Activated naive CD8-positive, alpha-beta T cell treated with anti-CD3 and anti-CD28 coated beads for 36 hours (primary cell): ENCODE results near the gene FUZ. TPM values are rescaled to one million over a fixed set of nuclear protein-coding genes. Genes with fewer than 3 reads are reported as not detected.
A peak's percentile ranks its signal among the peaks of the same experiment; 100 is the strongest.
"Not testable (repeated sequence)": the region's sequence is repeated elsewhere in the genome, so short reads cannot be mapped to it uniquely, and the experiment has no call there.

ENCODE experiments used
- DNase-seq: peaks from one replicate; pipeline ENCODE4 v3.0.0; 2021
- H3K27ac Mint-ChIP-seq: one replicate; pipeline ENCODE4 v1.8.0; 2022; ENCODE audit warnings: mild to moderate bottlenecking, moderate library complexity, mixed read lengths
- H3K27me3 Mint-ChIP-seq: one replicate; pipeline ENCODE4 v1.8.0; 2022; ENCODE audit warnings: mild to moderate bottlenecking, mixed read lengths
- H3K36me3 Mint-ChIP-seq: one replicate; pipeline ENCODE4 v1.8.0; 2021; ENCODE audit warnings: mild to moderate bottlenecking, mixed read lengths
- H3K4me1 Mint-ChIP-seq: one replicate; pipeline ENCODE4 v1.8.0; 2021; ENCODE audit warnings: mixed read lengths
- H3K4me3 Mint-ChIP-seq: one replicate; pipeline ENCODE4 v1.8.0; 2022; ENCODE audit warnings: mild to moderate bottlenecking, moderate library complexity, mixed read lengths
- H3K9me3 Mint-ChIP-seq: one replicate; pipeline ENCODE4 v1.8.0; 2022; ENCODE audit warnings: mixed read lengths
- total RNA-seq, 2 experiments: library from RNA; stranded (reverse); gene quantifications; one replicate each; pipeline ENCODE4 v1.2.3, GENCODE V29; 2021

FUZ gene
- total RNA-seq, 2 experiments from 2014 or later, result 28.7 to 30.9 TPM

- Mint-ChIP-seq H3K9me3 (no peaks in the 10 kb centered on the region), H3K36me3 (peaks cover 5% of the 10 kb centered on the region), H3K4me1 (no peaks in the 10 kb centered on the region), H3K4me3 (no peak overlapping the region), H3K27ac (no peak overlapping the region), H3K27me3 (no peaks in the 10 kb centered on the region)
- no peak for DNase-seq
Observed at GRCh38 chr19:49829200-49829599, 16.1 kb upstream of the FUZ start.

- H3K27me3 Mint-ChIP-seq, result no peaks in the 10 kb centered on the region
- H3K4me3 Mint-ChIP-seq, result no peak overlapping the region
- H3K36me3 Mint-ChIP-seq, result no peaks in the 10 kb centered on the region
- no peak overlapping the region for H3K27ac Mint-ChIP-seq
- no peak for DNase-seq
- H3K9me3 Mint-ChIP-seq, result no peaks in the 10 kb centered on the region
- no peaks in the 10 kb centered on the region for H3K4me1 Mint-ChIP-seq
Observed at GRCh38 chr19:49827034-49827433, 13.9 kb upstream of the FUZ start.

GRCh38 chr19:49824662-49825061, 11.6 kb upstream of the FUZ start:
- no peak for DNase-seq
- peaks cover 6% of the 10 kb centered on the region for H3K4me1 Mint-ChIP-seq
- no peak overlapping the region for H3K27ac Mint-ChIP-seq
- H3K9me3 Mint-ChIP-seq, result no peaks in the 10 kb centered on the region
- H3K4me3 Mint-ChIP-seq, result no peak overlapping the region
- no peaks in the 10 kb centered on the region for H3K27me3 Mint-ChIP-seq
- no peaks in the 10 kb centered on the region for H3K36me3 Mint-ChIP-seq

GRCh38 chr19:49823472-49823871, 10.4 kb upstream of the FUZ start:
- Mint-ChIP-seq H3K9me3 (no peaks in the 10 kb centered on the region), H3K4me3 (no peak overlapping the region), H3K27ac (no peak overlapping the region), H3K27me3 (no peaks in the 10 kb centered on the region), H3K36me3 (no peaks in the 10 kb centered on the region), H3K4me1 (peaks cover 16% of the 10 kb centered on the region)
- DNase-seq, result no peak

- H3K4me3 Mint-ChIP-seq, result no peak overlapping the region
- no peaks in the 10 kb centered on the region for H3K27me3 Mint-ChIP-seq
- H3K4me1 Mint-ChIP-seq, result peaks cover 21% of the 10 kb centered on the region
- no peaks in the 10 kb centered on the region for H3K36me3 Mint-ChIP-seq
- DNase-seq, result no peak
- no peak overlapping the region for H3K27ac Mint-ChIP-seq
- H3K9me3 Mint-ChIP-seq, result no peaks in the 10 kb centered on the region
Observed at GRCh38 chr19:49820125-49820524, 7.0 kb upstream of the FUZ start.

- Mint-ChIP-seq H3K4me3 (peak overlapping the region; percentile 94), H3K4me1 (peaks cover 21% of the 10 kb centered on the region), H3K27ac (peak overlapping the region; percentile 97)
- not testable (repeated sequence) for H3K36me3 Mint-ChIP-seq, H3K9me3 Mint-ChIP-seq, H3K27me3 Mint-ChIP-seq, DNase-seq
Observed at GRCh38 chr19:49819452-49820115, 6.5 kb upstream of the FUZ start.

GRCh38 chr19:49818649-49819370, 5.7 kb upstream of the FUZ start:
- Mint-ChIP-seq H3K27ac (peak overlapping the region; percentile 97), H3K36me3 (no peaks in the 10 kb centered on the region), H3K27me3 (no peaks in the 10 kb centered on the region), H3K4me3 (peak overlapping the region; percentile 94), H3K9me3 (no peaks in the 10 kb centered on the region), H3K4me1 (peaks cover 21% of the 10 kb centered on the region)
- DNase-seq, result no peak

- Mint-ChIP-seq H3K27me3 (no peaks in the 10 kb centered on the region), H3K4me1 (peaks cover 21% of the 10 kb centered on the region), H3K36me3 (no peaks in the 10 kb centered on the region), H3K27ac (peak within 1 kb of the TSS; percentile 97), H3K4me3 (peak within 1 kb of the TSS; percentile 94), H3K9me3 (no peaks in the 10 kb centered on the region)
- DNase-seq, result peak; percentile 89
Observed at GRCh38 chr19:49817964-49818648, 5.0 kb upstream of the FUZ start, which contains the start of gene MED25. Gene MED25 (plus strand): TSS chr19:49818289. CDS start chr19:49818342, 53 bp downstream.

GRCh38 chr19:49816590-49816989, 3.5 kb upstream of the FUZ start:
- no peak for DNase-seq
- Mint-ChIP-seq H3K9me3 (no peaks in the 10 kb centered on the region), H3K36me3 (no peaks in the 10 kb centered on the region), H3K27me3 (no peaks in the 10 kb centered on the region), H3K4me1 (peaks cover 30% of the 10 kb centered on the region), H3K4me3 (no peak overlapping the region), H3K27ac (no peak overlapping the region)

GRCh38 chr19:49814010-49814409, 918 bp upstream of the FUZ start:
- peaks cover 4% of the 10 kb centered on the region for H3K36me3 Mint-ChIP-seq
- DNase-seq, result no peak
- no peaks in the 10 kb centered on the region for H3K27me3 Mint-ChIP-seq
- peaks cover 23% of the 10 kb centered on the region for H3K4me1 Mint-ChIP-seq
- no peak overlapping the region for H3K27ac Mint-ChIP-seq
- H3K9me3 Mint-ChIP-seq, result no peaks in the 10 kb centered on the region
- peak overlapping the region; percentile 55 for H3K4me3 Mint-ChIP-seq

GRCh38 chr19:49812452-49812996, 568 bp downstream of the FUZ start:
- Mint-ChIP-seq H3K36me3 (peaks cover 4% of the 10 kb centered on the region), H3K9me3 (no peaks in the 10 kb centered on the region), H3K27ac (peak overlapping the region; percentile 93), H3K27me3 (no peaks in the 10 kb centered on the region), H3K4me1 (peaks cover 19% of the 10 kb centered on the region), H3K4me3 (peak overlapping the region; percentile 90)
- no peak for DNase-seq

GRCh38 chr19:49811328-49811727, 1.8 kb downstream of the FUZ start:
- Mint-ChIP-seq H3K27me3 (no peaks in the 10 kb centered on the region), H3K36me3 (peaks cover 5% of the 10 kb centered on the region), H3K9me3 (no peaks in the 10 kb centered on the region), H3K27ac (no peak overlapping the region), H3K4me1 (peaks cover 19% of the 10 kb centered on the region), H3K4me3 (no peak overlapping the region)
- DNase-seq, result no peak

- DNase-seq, result no peak
- H3K36me3 Mint-ChIP-seq, result peaks cover 9% of the 10 kb centered on the region
- H3K4me3 Mint-ChIP-seq, result peak overlapping the region; percentile 74
- no peak overlapping the region for H3K27ac Mint-ChIP-seq
- peaks cover 20% of the 10 kb centered on the region for H3K4me1 Mint-ChIP-seq
- no peaks in the 10 kb centered on the region for H3K27me3 Mint-ChIP-seq
- no peaks in the 10 kb centered on the region for H3K9me3 Mint-ChIP-seq
Observed at GRCh38 chr19:49809941-49810389, 3.1 kb downstream of the FUZ start.

GRCh38 chr19:49809160-49809940, 3.7 kb downstream of the FUZ start:
- peak; percentile 59 for DNase-seq
- H3K4me3 Mint-ChIP-seq, result peak overlapping the region; percentile 74
- peaks cover 20% of the 10 kb centered on the region for H3K4me1 Mint-ChIP-seq
- H3K9me3 Mint-ChIP-seq, result no peaks in the 10 kb centered on the region
- peaks cover 9% of the 10 kb centered on the region for H3K36me3 Mint-ChIP-seq
- H3K27me3 Mint-ChIP-seq, result no peaks in the 10 kb centered on the region
- H3K27ac Mint-ChIP-seq, result peak overlapping the region; percentile 38
